ENCODE data around the gene HMSD.
"Not testable (repeated sequence)": the region's sequence is repeated elsewhere in the genome, so short reads cannot be mapped to it uniquely, and the experiment has no call there.

The HMSD gene

GRCh38 chr18:63930773-63931354 is 18.2 kb upstream of the HMSD start:
- TF ChIP-seq CTCF (IDR thresholded peaks at IDR 0.05; ENCODE audit: low read depth, low read length): no peak
- no peak for DNase-seq (ENCODE audit: low read depth in 2 of 2)
- H3K4me3 ChIP-seq (replicated peaks in 1 of 2; ENCODE audit: low read depth in 2 of 2, low read length in 2 of 2): no peak overlapping the region

- peak; percentile 68 to 74 for DNase-seq (ENCODE audit: low read depth in 2 of 2)
- peak overlapping the region; percentile 57 to 67 for H3K4me3 ChIP-seq (replicated peaks in 1 of 2; ENCODE audit: low read depth in 2 of 2, low read length in 2 of 2)
- TF ChIP-seq CTCF (IDR thresholded peaks at IDR 0.05; ENCODE audit: low read depth, low read length): peak; percentile 71
These were observed 12.8 kb upstream of the HMSD start for GRCh38 chr18:63936156-63936931.

- TF ChIP-seq CTCF (IDR thresholded peaks at IDR 0.05; ENCODE audit: low read depth, low read length): no peak
- peak overlapping the region; percentile 57 to 67 for H3K4me3 ChIP-seq (replicated peaks in 1 of 2; ENCODE audit: low read depth in 2 of 2, low read length in 2 of 2)
- DNase-seq (ENCODE audit: low read depth in 2 of 2): no peak
These were observed 12.1 kb upstream of the HMSD start for GRCh38 chr18:63936932-63937393.

- no peak overlapping the region for H3K4me3 ChIP-seq (replicated peaks in 1 of 2; ENCODE audit: low read depth in 2 of 2, low read length in 2 of 2)
- no peak for TF ChIP-seq CTCF (IDR thresholded peaks at IDR 0.05; ENCODE audit: low read depth, low read length)
- no peak for DNase-seq (ENCODE audit: low read depth in 2 of 2)
These were observed 9.1 kb upstream of the HMSD start for GRCh38 chr18:63940008-63940407.

GRCh38 chr18:63940543-63941050 is 8.5 kb upstream of the HMSD start:
- DNase-seq (ENCODE audit: low read depth in 2 of 2); H3K4me3 ChIP-seq (replicated peaks in 1 of 2; ENCODE audit: low read depth in 2 of 2, low read length in 2 of 2): not testable (repeated sequence)

GRCh38 chr18:63947051-63947790 is 1.9 kb upstream of the HMSD start:
- no peak for DNase-seq (ENCODE audit: low read depth in 2 of 2)
- TF ChIP-seq CTCF (IDR thresholded peaks at IDR 0.05; ENCODE audit: low read depth, low read length): no peak
- H3K4me3 ChIP-seq (replicated peaks in 1 of 2; ENCODE audit: low read depth in 2 of 2, low read length in 2 of 2): no peak overlapping the region

- TF ChIP-seq CTCF (IDR thresholded peaks at IDR 0.05; ENCODE audit: low read depth, low read length): peak; percentile 35
- DNase-seq (ENCODE audit: low read depth in 2 of 2): peak in 1 of 2 donors; percentile 47
- H3K4me3 ChIP-seq (replicated peaks in 1 of 2; ENCODE audit: low read depth in 2 of 2, low read length in 2 of 2): no peak overlapping the region
These were observed 2.2 kb downstream of the HMSD start for GRCh38 chr18:63951302-63951705.
